Upper lobe of left lung (tissue), 6 donors: ENCODE results near the gene C22orf15. TPM values are rescaled to one million over a fixed set of nuclear protein-coding genes. Genes with fewer than 3 reads are reported as not detected.

Experiments
- ATAC-seq, 2 donors: fragments of 200-7000 bp; cut with Tn5 transposase; one replicate each; pipeline ENCODE4 v1.9.1; 2022; ENCODE audit warnings: mild to moderate bottlenecking in 2 of 2, moderate library complexity in 2 of 2; ENCODE audit not compliant: low FRiP score in 2 of 2
- DNase-seq, 2 donors: peaks; one replicate each; pipeline ENCODE4 v3.0.0-alpha.2; 2019 to 2020
- H3K27ac ChIP-seq, 4 donors: fragments of 200-600 bp; sonication (generic); one replicate each; pipeline ENCODE4 v1.5.1; 2016 to 2019
- H3K27me3 ChIP-seq, 4 donors: fragments of 200-600 bp; sonication (generic); one replicate each; pipeline ENCODE4 v1.5.1; 2017 to 2019
- H3K36me3 ChIP-seq, 4 donors: fragments of 200-600 bp; sonication (generic); one replicate each; pipeline ENCODE4 v1.5.1; 2016 to 2019
- H3K4me1 ChIP-seq, 4 donors: fragments of 200-600 bp; sonication (generic); one replicate each; pipeline ENCODE4 v1.5.1; 2018 to 2019
- H3K4me3 ChIP-seq, 4 donors: fragments of 200-600 bp; sonication (generic); one replicate each; pipeline ENCODE4 v1.5.1; 2017 to 2019; ENCODE audit warnings: mild to moderate bottlenecking in 2 of 4, moderate library complexity in 1 of 4
- H3K9me3 ChIP-seq, 4 donors: fragments of 200-600 bp; sonication (generic); one replicate each; pipeline ENCODE4 v1.5.1; 2018 to 2019
- EP300 ChIP-seq, 4 donors: sonication (generic); formaldehyde crosslinking; IDR thresholded peaks; one replicate each; pipeline ENCODE4 v1.5.1; 2017; ENCODE audit warnings: antibody characterized with exemption in 4 of 4, control low read depth in 2 of 4
- POLR2A ChIP-seq, 4 donors: fragments of 450-650 bp; IDR thresholded peaks; one replicate each; pipeline ENCODE4 v1.5.1; 2016 to 2017; ENCODE audit warnings: antibody characterized with exemption in 4 of 4, mild to moderate bottlenecking in 2 of 4
- POLR2AphosphoS5 ChIP-seq, 2 donors: sonication (generic); formaldehyde crosslinking; IDR thresholded peaks; one replicate each; pipeline ENCODE4 v1.5.1; 2017; ENCODE audit warnings: antibody characterized with exemption in 2 of 2
- WGBS, 2 donors: methylation state at CpG; one replicate each; pipeline ENCODE4 v1.1.5; 2017 to 2018; 5-methylcytosine and 5-hydroxymethylcytosine counted together
- total RNA-seq, 6 donors: library from RNA; depleted of rRNA in 4 of 6; stranded (reverse); fragments of >200 nt in 4 of 6; gene quantifications; one replicate each; pipeline versions ENCODE4 v1.1.0 to v1.2.1, GENCODE V29; 2016 to 2021
- TF ChIP-seq, protein P1 (sequence below), 6 experiments: fragments of 450-650 bp in 4 of 6; fragments of 200-600 bp in 2 of 6; sonication (generic) in 2 of 6; IDR thresholded peaks; one replicate each; pipeline ENCODE4 v1.5.1; 2016 to 2019; ENCODE audit warnings: antibody characterized with exemption in 6 of 6
- donor health status: DM: no; HTN: no; CAD: no; lungs with moderate emphysema.
- donor health status: DM: no; HTN: yes; CAD: no; lungs with severe emphysema.

C22orf15 gene
- total RNA-seq, 6 donors from 2014 or later: 0.29 to 7.3 (median 4.6) TPM

GRCh38 chr22:23759566-23759965, 3.2 kb upstream of the C22orf15 start:
- no peak overlapping the region for H3K4me3 ChIP-seq
- no peaks in the 10 kb centered on the region for H3K27me3 ChIP-seq
- peaks cover 13 to 18% (median 17%) of the 10 kb centered on the region in 4 donors for H3K4me1 ChIP-seq
- TF ChIP-seq, protein P1, sequence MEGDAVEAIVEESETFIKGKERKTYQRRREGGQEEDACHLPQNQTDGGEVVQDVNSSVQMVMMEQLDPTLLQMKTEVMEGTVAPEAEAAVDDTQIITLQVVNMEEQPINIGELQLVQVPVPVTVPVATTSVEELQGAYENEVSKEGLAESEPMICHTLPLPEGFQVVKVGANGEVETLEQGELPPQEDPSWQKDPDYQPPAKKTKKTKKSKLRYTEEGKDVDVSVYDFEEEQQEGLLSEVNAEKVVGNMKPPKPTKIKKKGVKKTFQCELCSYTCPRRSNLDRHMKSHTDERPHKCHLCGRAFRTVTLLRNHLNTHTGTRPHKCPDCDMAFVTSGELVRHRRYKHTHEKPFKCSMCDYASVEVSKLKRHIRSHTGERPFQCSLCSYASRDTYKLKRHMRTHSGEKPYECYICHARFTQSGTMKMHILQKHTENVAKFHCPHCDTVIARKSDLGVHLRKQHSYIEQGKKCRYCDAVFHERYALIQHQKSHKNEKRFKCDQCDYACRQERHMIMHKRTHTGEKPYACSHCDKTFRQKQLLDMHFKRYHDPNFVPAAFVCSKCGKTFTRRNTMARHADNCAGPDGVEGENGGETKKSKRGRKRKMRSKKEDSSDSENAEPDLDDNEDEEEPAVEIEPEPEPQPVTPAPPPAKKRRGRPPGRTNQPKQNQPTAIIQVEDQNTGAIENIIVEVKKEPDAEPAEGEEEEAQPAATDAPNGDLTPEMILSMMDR (IDR thresholded peaks at IDR 0.05): no peak
- TF ChIP-seq EP300 (IDR thresholded peaks at IDR 0.05) (no peak), POLR2AphosphoS5 (IDR thresholded peaks at IDR 0.05) (no peak), POLR2A (IDR thresholded peaks at IDR 0.05) (no peak)
- H3K36me3 ChIP-seq: no peaks in the 10 kb centered on the region
- DNase-seq (no peak), ATAC-seq (no peak)
- WGBS, 2 donors: 93 to 98% methylated on average over 4 of the region's 4 CpGs
- H3K9me3 ChIP-seq: no peaks in the 10 kb centered on the region
- H3K27ac ChIP-seq: no peak overlapping the region

GRCh38 chr22:23760056-23760455, 2.7 kb upstream of the C22orf15 start:
- H3K27ac ChIP-seq: no peak overlapping the region
- ATAC-seq: no peak
- WGBS, 2 donors: 82 to 84% methylated on average over 6 of the region's 6 CpGs

DNA sequence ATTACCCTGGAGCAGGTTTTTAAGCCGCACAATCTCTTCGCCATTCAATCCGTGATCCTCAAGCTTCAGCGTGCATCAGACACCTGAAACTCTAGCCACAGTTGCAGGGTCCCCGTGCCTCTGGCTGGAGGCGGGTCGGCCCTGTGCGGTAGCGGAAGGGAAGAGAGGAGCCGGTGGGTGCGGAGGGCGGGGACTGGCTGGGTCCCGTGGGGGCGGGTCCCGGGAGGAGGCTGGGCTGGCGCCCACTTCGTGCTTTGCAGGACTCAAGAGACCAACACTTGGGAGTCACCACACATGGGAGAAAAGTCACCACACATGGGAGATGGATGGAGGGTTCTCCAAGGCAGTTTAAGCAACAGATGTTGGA, 772 bp downstream of the C22orf15 start:
- H3K9me3 ChIP-seq: no peaks in the 10 kb centered on the region
- H3K4me3 ChIP-seq: peak overlapping the region in 3 of 4 donors; percentile 20 to 37 (median 35)
- ATAC-seq (no peak), DNase-seq (peak; percentile 41 to 88)
- WGBS, 2 donors: 14 to 26% methylated on average over 7 to 17 of the region's 17 CpGs
- TF ChIP-seq EP300 (IDR thresholded peaks at IDR 0.05) (no peak), POLR2AphosphoS5 (IDR thresholded peaks at IDR 0.05) (no peak), POLR2A (IDR thresholded peaks at IDR 0.05) (no peak)
- TF ChIP-seq, protein P1 (IDR thresholded peaks at IDR 0.05): no peak
- peak overlapping the region in 1 of 4 donors; percentile 16 for H3K27ac ChIP-seq
- peaks cover 15 to 35% (median 30%) of the 10 kb centered on the region in 4 donors for H3K4me1 ChIP-seq
- no peaks in the 10 kb centered on the region for H3K36me3 ChIP-seq
- H3K27me3 ChIP-seq: no peaks in the 10 kb centered on the region

More at GRCh38 chr22:23760056-23760455, 2.7 kb upstream of the C22orf15 start:
- TF ChIP-seq, protein P1 (IDR thresholded peaks at IDR 0.05): no peak
- TF ChIP-seq EP300 (IDR thresholded peaks at IDR 0.05) (no peak), POLR2AphosphoS5 (IDR thresholded peaks at IDR 0.05) (no peak), POLR2A (IDR thresholded peaks at IDR 0.05) (no peak)
- H3K36me3 ChIP-seq: no peaks in the 10 kb centered on the region
- H3K9me3 ChIP-seq: no peaks in the 10 kb centered on the region
- no peaks in the 10 kb centered on the region for H3K27me3 ChIP-seq
- no peak for DNase-seq
- H3K4me3 ChIP-seq: no peak overlapping the region
- peaks cover 13 to 18% (median 17%) of the 10 kb centered on the region in 4 donors for H3K4me1 ChIP-seq

DNA sequence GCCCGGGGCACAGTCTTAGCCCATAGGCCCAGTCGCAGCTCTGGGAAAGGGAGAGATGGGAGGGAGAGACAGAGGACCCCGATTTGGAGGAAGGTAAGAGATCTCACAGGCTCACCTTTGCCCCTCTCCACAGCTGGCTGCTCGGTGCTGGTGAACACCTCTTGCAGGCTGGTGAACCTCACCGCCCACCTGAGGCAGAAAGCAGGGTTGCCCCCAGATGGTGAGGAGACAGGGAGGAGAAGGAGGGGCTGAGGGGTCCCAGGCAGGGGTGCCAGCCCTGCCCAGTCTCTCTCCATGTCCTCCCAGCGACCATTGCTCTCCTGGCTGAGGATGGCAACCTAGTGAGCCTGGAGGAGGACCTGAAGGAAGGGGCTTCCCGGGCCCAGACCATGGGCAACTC, 1.2 kb downstream of the C22orf15 start:
- H3K4me1 ChIP-seq: peaks cover 19 to 38% (median 33%) of the 10 kb centered on the region in 4 donors
- no peaks in the 10 kb centered on the region for H3K27me3 ChIP-seq
- ATAC-seq (no peak), DNase-seq (no peak)
- H3K9me3 ChIP-seq: no peaks in the 10 kb centered on the region
- H3K36me3 ChIP-seq: no peaks in the 10 kb centered on the region
- H3K4me3 ChIP-seq: peak overlapping the region in 2 of 4 donors; percentile 20 to 35
- TF ChIP-seq, protein P1 (IDR thresholded peaks at IDR 0.05): no peak
- TF ChIP-seq POLR2A (IDR thresholded peaks at IDR 0.05): no peak
- TF ChIP-seq EP300 (IDR thresholded peaks at IDR 0.05): no peak
- no peak for TF ChIP-seq POLR2AphosphoS5 (IDR thresholded peaks at IDR 0.05)
- 50% methylated on average over 3 to 7 of the region's 7 CpGs for WGBS, 2 donors
- H3K27ac ChIP-seq: no peak overlapping the region
